ENCODE data around the gene NUTF2.

The NUTF2 gene

DNA sequence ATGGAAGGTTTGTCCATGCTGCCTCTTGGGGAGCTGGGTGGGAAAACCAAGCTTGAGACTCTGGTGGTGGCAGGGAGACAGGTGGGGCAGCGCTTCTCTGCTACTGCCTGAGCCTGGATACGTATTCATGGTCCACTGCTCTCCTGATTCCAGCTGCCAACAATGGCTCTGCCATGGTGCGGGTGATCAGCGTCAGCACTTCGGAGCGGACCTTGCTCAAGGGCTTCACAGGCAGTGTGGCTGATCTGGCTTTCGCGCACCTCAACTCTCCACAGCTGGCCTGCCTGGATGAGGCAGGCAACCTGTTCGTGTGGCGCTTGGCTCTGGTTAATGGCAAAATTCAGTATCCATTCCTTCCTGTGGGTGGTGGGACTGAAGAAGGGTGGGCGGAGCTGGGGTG, 30.3 kb downstream of the NUTF2 start:
- Histone ChIP-seq H3K36me3 (ENCODE audit: control insufficient read depth, insufficient read depth, low read length) (peaks cover 61% of the 10 kb centered on the region), H3K27me3 (replicated peaks; ENCODE audit: control insufficient read depth, insufficient read depth, low read length) (no peaks in the 10 kb centered on the region), H3K4me3 (replicated peaks; ENCODE audit: low read depth, low read length) (no peak overlapping the region)
- TF ChIP-seq, protein P1, sequence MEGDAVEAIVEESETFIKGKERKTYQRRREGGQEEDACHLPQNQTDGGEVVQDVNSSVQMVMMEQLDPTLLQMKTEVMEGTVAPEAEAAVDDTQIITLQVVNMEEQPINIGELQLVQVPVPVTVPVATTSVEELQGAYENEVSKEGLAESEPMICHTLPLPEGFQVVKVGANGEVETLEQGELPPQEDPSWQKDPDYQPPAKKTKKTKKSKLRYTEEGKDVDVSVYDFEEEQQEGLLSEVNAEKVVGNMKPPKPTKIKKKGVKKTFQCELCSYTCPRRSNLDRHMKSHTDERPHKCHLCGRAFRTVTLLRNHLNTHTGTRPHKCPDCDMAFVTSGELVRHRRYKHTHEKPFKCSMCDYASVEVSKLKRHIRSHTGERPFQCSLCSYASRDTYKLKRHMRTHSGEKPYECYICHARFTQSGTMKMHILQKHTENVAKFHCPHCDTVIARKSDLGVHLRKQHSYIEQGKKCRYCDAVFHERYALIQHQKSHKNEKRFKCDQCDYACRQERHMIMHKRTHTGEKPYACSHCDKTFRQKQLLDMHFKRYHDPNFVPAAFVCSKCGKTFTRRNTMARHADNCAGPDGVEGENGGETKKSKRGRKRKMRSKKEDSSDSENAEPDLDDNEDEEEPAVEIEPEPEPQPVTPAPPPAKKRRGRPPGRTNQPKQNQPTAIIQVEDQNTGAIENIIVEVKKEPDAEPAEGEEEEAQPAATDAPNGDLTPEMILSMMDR (IDR thresholded peaks at IDR 0.05; ENCODE audit: insufficient read depth, low read length, poor library complexity, severe bottlenecking) = no peak
- no peak for DNase-seq (ENCODE audit: extremely low read depth, insufficient read length)

DNA sequence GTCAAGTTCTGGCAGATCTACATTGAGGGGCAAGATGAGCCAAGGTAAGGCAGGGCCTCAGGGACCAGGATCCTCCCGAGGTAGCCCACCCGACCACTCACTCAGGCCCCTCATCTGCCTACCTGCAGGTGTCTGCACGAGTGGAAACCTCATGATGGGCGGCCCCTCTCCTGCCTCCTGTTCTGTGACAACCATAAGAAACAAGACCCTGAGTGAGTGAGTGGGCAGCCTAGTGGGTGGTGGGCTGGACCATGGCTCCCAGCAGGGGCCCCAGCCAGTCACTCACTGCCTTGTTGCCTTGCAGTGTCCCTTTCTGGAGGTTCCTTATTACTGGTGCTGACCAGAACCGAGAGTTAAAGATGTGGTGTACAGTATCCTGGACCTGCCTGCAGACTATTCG, 31.5 kb downstream of the NUTF2 start:
- H3K27me3 ChIP-seq (replicated peaks; ENCODE audit: control insufficient read depth, insufficient read depth, low read length) = no peaks in the 10 kb centered on the region
- DNase-seq (ENCODE audit: extremely low read depth, insufficient read length) = no peak
- TF ChIP-seq, protein P1 (IDR thresholded peaks at IDR 0.05; ENCODE audit: insufficient read depth, low read length, poor library complexity, severe bottlenecking) = no peak
- no peak overlapping the region for H3K4me3 ChIP-seq (replicated peaks; ENCODE audit: low read depth, low read length)
- peaks cover 66% of the 10 kb centered on the region for H3K36me3 ChIP-seq (ENCODE audit: control insufficient read depth, insufficient read depth, low read length)

DNA sequence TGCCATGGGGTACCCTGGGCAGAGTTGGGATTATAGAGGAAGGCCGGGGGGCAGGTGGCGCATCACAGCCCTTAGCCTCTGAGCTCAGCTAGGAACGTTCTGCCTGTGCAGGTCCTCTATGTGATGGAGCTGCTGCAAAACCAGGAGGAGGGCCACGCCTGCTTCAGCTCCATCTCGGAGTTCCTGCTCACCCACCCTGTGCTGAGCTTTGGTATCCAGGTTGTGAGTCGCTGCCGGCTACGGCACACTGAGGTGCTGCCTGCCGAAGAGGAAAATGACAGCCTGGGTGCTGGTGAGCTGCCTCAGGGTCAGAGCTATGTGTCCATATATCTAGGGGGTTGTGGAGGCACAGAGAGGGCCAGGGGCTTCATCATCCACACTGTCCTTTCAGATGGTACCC, 32.1 kb downstream of the NUTF2 start:
- peaks cover 70% of the 10 kb centered on the region for H3K36me3 ChIP-seq (ENCODE audit: control insufficient read depth, insufficient read depth, low read length)
- no peak for DNase-seq (ENCODE audit: extremely low read depth, insufficient read length)
- no peak overlapping the region for H3K4me3 ChIP-seq (replicated peaks; ENCODE audit: low read depth, low read length)
- TF ChIP-seq, protein P1 (IDR thresholded peaks at IDR 0.05; ENCODE audit: insufficient read depth, low read length, poor library complexity, severe bottlenecking) = no peak
- no peaks in the 10 kb centered on the region for H3K27me3 ChIP-seq (replicated peaks; ENCODE audit: control insufficient read depth, insufficient read depth, low read length)

DNA sequence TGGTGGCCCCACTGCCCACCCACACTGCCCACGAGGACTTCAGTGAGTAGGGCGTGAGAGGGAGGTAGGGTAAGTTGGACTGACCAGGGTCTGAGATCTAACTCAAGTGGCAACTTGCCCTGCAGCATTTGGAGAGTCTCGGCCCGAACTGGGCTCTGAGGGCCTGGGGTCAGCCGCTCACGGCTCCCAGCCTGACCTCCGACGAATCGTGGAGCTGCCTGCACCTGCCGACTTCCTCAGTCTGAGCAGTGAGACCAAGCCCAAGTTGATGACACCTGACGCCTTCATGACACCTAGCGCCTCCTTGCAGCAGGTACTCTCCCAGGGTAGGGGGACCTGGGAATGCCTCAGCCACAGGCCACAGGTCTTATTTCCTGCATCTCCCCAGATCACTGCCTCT, 32.7 kb downstream of the NUTF2 start:
- Histone ChIP-seq H3K36me3 (ENCODE audit: control insufficient read depth, insufficient read depth, low read length) (peaks cover 71% of the 10 kb centered on the region), H3K27me3 (replicated peaks; ENCODE audit: control insufficient read depth, insufficient read depth, low read length) (no peaks in the 10 kb centered on the region), H3K4me3 (replicated peaks; ENCODE audit: low read depth, low read length) (no peak overlapping the region)
- DNase-seq (ENCODE audit: extremely low read depth, insufficient read length) = no peak
- TF ChIP-seq, protein P1 (IDR thresholded peaks at IDR 0.05; ENCODE audit: insufficient read depth, low read length, poor library complexity, severe bottlenecking) = no peak

DNA sequence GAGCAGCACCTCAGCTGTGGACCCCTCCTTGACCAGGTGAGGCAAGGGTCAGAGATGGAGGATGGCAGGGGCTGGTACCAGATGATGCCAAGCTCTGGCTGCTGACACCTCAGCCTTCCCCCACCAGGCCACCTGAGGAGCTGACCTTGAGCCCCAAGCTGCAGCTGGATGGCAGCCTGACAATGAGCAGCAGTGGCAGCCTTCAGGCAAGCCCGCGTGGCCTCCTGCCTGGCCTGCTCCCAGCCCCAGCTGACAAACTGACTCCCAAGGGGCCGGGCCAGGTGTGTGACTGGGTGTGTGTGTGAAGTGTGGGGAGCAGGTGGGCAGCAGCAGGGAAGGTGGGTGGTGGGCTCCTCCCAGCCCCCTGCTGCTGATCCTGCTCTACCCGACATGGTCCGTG, 33.2 kb downstream of the NUTF2 start:
- no peaks in the 10 kb centered on the region for H3K27me3 ChIP-seq (replicated peaks; ENCODE audit: control insufficient read depth, insufficient read depth, low read length)
- TF ChIP-seq, protein P1 (IDR thresholded peaks at IDR 0.05; ENCODE audit: insufficient read depth, low read length, poor library complexity, severe bottlenecking) = no peak
- no peak overlapping the region for H3K4me3 ChIP-seq (replicated peaks; ENCODE audit: low read depth, low read length)
- no peak for DNase-seq (ENCODE audit: extremely low read depth, insufficient read length)
- H3K36me3 ChIP-seq (ENCODE audit: control insufficient read depth, insufficient read depth, low read length) = peaks cover 74% of the 10 kb centered on the region

DNA sequence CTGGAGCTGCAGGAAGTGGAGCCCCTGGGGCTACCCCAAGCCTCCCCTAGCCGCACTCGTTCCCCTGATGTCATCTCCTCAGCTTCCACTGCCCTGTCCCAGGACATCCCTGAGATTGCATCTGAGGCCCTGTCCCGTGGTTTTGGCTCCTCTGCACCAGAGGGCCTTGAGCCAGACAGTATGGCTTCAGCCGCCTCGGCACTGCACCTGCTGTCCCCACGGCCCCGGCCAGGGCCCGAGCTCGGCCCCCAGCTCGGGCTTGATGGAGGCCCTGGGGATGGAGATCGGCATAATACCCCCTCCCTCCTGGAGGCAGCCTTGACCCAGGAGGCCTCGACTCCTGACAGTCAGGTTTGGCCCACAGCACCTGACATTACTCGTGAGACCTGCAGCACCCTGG, 33.9 kb downstream of the NUTF2 start:
- TF ChIP-seq, protein P1 (IDR thresholded peaks at IDR 0.05; ENCODE audit: insufficient read depth, low read length, poor library complexity, severe bottlenecking) = no peak
- no peak for DNase-seq (ENCODE audit: extremely low read depth, insufficient read length)
- peaks cover 74% of the 10 kb centered on the region for H3K36me3 ChIP-seq (ENCODE audit: control insufficient read depth, insufficient read depth, low read length)
- H3K27me3 ChIP-seq (replicated peaks; ENCODE audit: control insufficient read depth, insufficient read depth, low read length) = no peaks in the 10 kb centered on the region
- H3K4me3 ChIP-seq (replicated peaks; ENCODE audit: low read depth, low read length) = no peak overlapping the region
